Neural progenitor cell (in vitro differentiated cells): ENCODE data around the gene BIRC7.

ENCODE experiments used
- CTCF ChIP-seq: fragments of 200-600 bp; sonication (generic); IDR thresholded peaks from 2 replicates; pipeline ENCODE4 v1.5.1; 2017; ENCODE audit warnings: antibody characterized with exemption, mild to moderate bottlenecking
- EZH2 ChIP-seq: fragments of 200-600 bp; sonication (generic); IDR thresholded peaks from 2 replicates; pipeline ENCODE4 v1.6.1; 2017; ENCODE audit warnings: antibody characterized with exemption, mild to moderate bottlenecking, moderate library complexity
- EZH2phosphoT487 ChIP-seq: fragments of 200-600 bp; sonication (generic); IDR thresholded peaks from 2 replicates; pipeline ENCODE4 v1.6.1; 2017; ENCODE audit warnings: antibody characterized with exemption

GRCh38 chr20:63247671-63248228 is 12.0 kb downstream of the BIRC7 start:
- TF ChIP-seq EZH2 (no peak), CTCF (no peak), EZH2phosphoT487 (no peak)
